H54 (cell line): ENCODE data around the gene DCXR.

Source experiments
- DNase-seq: peaks from one replicate; pipeline ENCODE4 v3.0.0; 2011; ENCODE audit warnings: low spot score, mixed read lengths; ENCODE audit not compliant: insufficient read length
- FAIRE-seq: peaks from 3 replicates; lab custom pipeline; 2011; peaks lifted over from hg19 to GRCh38; lab: Jason Lieb, UNC
- POLR2A ChIP-seq: IDR thresholded peaks from 2 replicates; pipeline ENCODE4 v1.6.1; 2011; ENCODE audit warnings: low read depth, mild to moderate bottlenecking, low read length

The DCXR gene

GRCh38 chr17:82063424-82064415 is 26.2 kb upstream of the DCXR start:
- FAIRE-seq: no peak
- DNase-seq: no peak
- no peak for TF ChIP-seq POLR2A

- no peak for TF ChIP-seq POLR2A
- FAIRE-seq: no peak
- no peak for DNase-seq
These were observed 25.5 kb upstream of the DCXR start for GRCh38 chr17:82062984-82063368.

- TF ChIP-seq POLR2A: no peak
- FAIRE-seq: no peak
- no peak for DNase-seq
These were observed 24.8 kb upstream of the DCXR start for GRCh38 chr17:82062076-82062983.

- FAIRE-seq: no peak
- no peak for TF ChIP-seq POLR2A
- no peak for DNase-seq
These were observed 23.8 kb upstream of the DCXR start for GRCh38 chr17:82061047-82061925.

GRCh38 chr17:82060614-82061013 is 23.1 kb upstream of the DCXR start:
- DNase-seq (no peak), FAIRE-seq (no peak)
- no peak for TF ChIP-seq POLR2A

GRCh38 chr17:82060001-82060380 is 22.5 kb upstream of the DCXR start:
- no peak for DNase-seq
- FAIRE-seq: no peak
- no peak for TF ChIP-seq POLR2A

- DNase-seq (no peak), FAIRE-seq (no peak)
- no peak for TF ChIP-seq POLR2A
These were observed 21.9 kb upstream of the DCXR start for GRCh38 chr17:82059272-82060000.

- FAIRE-seq (no peak), DNase-seq (no peak)
- no peak for TF ChIP-seq POLR2A
These were observed 21.4 kb upstream of the DCXR start for GRCh38 chr17:82058855-82059249.

- no peak for TF ChIP-seq POLR2A
- DNase-seq: no peak
- FAIRE-seq: no peak
These were observed 20.8 kb upstream of the DCXR start for GRCh38 chr17:82058230-82058854.

- DNase-seq (no peak), FAIRE-seq (no peak)
- TF ChIP-seq POLR2A: no peak
These were observed 19.5 kb upstream of the DCXR start for GRCh38 chr17:82056729-82057621.

- DNase-seq (no peak), FAIRE-seq (no peak)
- TF ChIP-seq POLR2A: no peak
These were observed 18.6 kb upstream of the DCXR start for GRCh38 chr17:82055965-82056728.
